Measurements from ENCODE around the gene SCAI.

Gene SCAI

GRCh38 chr9:125141751-125142150 is 1.6 kb downstream of the SCAI start:
- no peak for ATAC-seq
- no peak for TF ChIP-seq ZFP30 (CRISPR knock-in tag; IDR thresholded peaks at IDR 0.05)
- TF ChIP-seq ZNF565 (CRISPR knock-in tag; conservative IDR thresholded peaks at IDR 0.05; ENCODE audit: low read depth), result no peak
- TF ChIP-seq SNAI2 (CRISPR knock-in tag; IDR thresholded peaks at IDR 0.05), result no peak
- no peak for TF ChIP-seq POU6F1 (CRISPR knock-in tag; IDR thresholded peaks at IDR 0.05; ENCODE audit: borderline replicate concordance, low read depth)
- no peak for TF ChIP-seq TCF4 (CRISPR knock-in tag; IDR thresholded peaks at IDR 0.05; ENCODE audit: borderline replicate concordance)
- no peak for TF ChIP-seq CREB5 (CRISPR knock-in tag; IDR thresholded peaks at IDR 0.05; ENCODE audit: low read depth)
- TF ChIP-seq ESRRG (CRISPR knock-in tag; IDR thresholded peaks at IDR 0.05), result no peak
- TF ChIP-seq ZNF70 (CRISPR knock-in tag; IDR thresholded peaks at IDR 0.05), result no peak
- TF ChIP-seq ZC3H10 (CRISPR knock-in tag; IDR thresholded peaks at IDR 0.05), result no peak
- TF ChIP-seq TSHZ2 (CRISPR knock-in tag; IDR thresholded peaks at IDR 0.05), result no peak
- TF ChIP-seq GLIS3 (CRISPR knock-in tag; IDR thresholded peaks at IDR 0.05), result no peak
- no peak for TF ChIP-seq RARB (CRISPR knock-in tag; IDR thresholded peaks at IDR 0.05)
- no peak for TF ChIP-seq OSR1 (CRISPR knock-in tag; IDR thresholded peaks at IDR 0.05)
- TF ChIP-seq ZNF8 (CRISPR knock-in tag; IDR thresholded peaks at IDR 0.05), result no peak
- TF ChIP-seq BACH2 (CRISPR knock-in tag; IDR thresholded peaks at IDR 0.05; ENCODE audit: borderline replicate concordance), result no peak
- TF ChIP-seq TOX (CRISPR knock-in tag; IDR thresholded peaks at IDR 0.05; ENCODE audit: borderline replicate concordance), result no peak

GRCh38 chr9:125141251-125141650 is 2.1 kb downstream of the SCAI start:
- TF ChIP-seq ARNTL (CRISPR knock-in tag; IDR thresholded peaks at IDR 0.05; ENCODE audit: borderline replicate concordance, low read depth) (no peak), ISL1 (CRISPR knock-in tag; IDR thresholded peaks at IDR 0.05) (peak; percentile 37; the same call in 1 of the 2 replicates), CSDC2 (CRISPR knock-in tag; IDR thresholded peaks at IDR 0.05) (no peak), ZNF70 (CRISPR knock-in tag; IDR thresholded peaks at IDR 0.05) (no peak), ZFP3 (CRISPR knock-in tag; IDR thresholded peaks at IDR 0.05) (no peak), POU6F1 (CRISPR knock-in tag; IDR thresholded peaks at IDR 0.05; ENCODE audit: borderline replicate concordance, low read depth) (no peak), TCF4 (CRISPR knock-in tag; IDR thresholded peaks at IDR 0.05; ENCODE audit: borderline replicate concordance) (no peak), GLIS3 (CRISPR knock-in tag; IDR thresholded peaks at IDR 0.05) (no peak)
- no peak for ATAC-seq

GRCh38 chr9:125140576-125140975 is 2.8 kb downstream of the SCAI start:
- no peak for ATAC-seq
- TF ChIP-seq ZNF565 (CRISPR knock-in tag; conservative IDR thresholded peaks at IDR 0.05; ENCODE audit: low read depth) (no peak), ZFP3 (CRISPR knock-in tag; IDR thresholded peaks at IDR 0.05) (no peak), RARB (CRISPR knock-in tag; IDR thresholded peaks at IDR 0.05) (no peak), CSDC2 (CRISPR knock-in tag; IDR thresholded peaks at IDR 0.05) (no peak), ESRRG (CRISPR knock-in tag; IDR thresholded peaks at IDR 0.05) (no peak), TSHZ2 (CRISPR knock-in tag; IDR thresholded peaks at IDR 0.05) (no peak), PATZ1 (CRISPR knock-in tag; IDR thresholded peaks at IDR 0.05; ENCODE audit: borderline replicate concordance) (no peak), TCF4 (CRISPR knock-in tag; IDR thresholded peaks at IDR 0.05; ENCODE audit: borderline replicate concordance) (no peak), CSRNP3 (CRISPR knock-in tag; IDR thresholded peaks at IDR 0.05) (no peak), ISL1 (CRISPR knock-in tag; IDR thresholded peaks at IDR 0.05) (no peak), ARNTL (CRISPR knock-in tag; IDR thresholded peaks at IDR 0.05; ENCODE audit: borderline replicate concordance, low read depth) (no peak), CREB5 (CRISPR knock-in tag; IDR thresholded peaks at IDR 0.05; ENCODE audit: low read depth) (no peak), GLIS3 (CRISPR knock-in tag; IDR thresholded peaks at IDR 0.05) (no peak)

Data from SK-N-SH treated with all-trans-retinoic acid at 6 μM for 48 hours (cell line).